Adrenal gland (tissue), 12 donors: ENCODE results near the gene PRRG4. TPM values are rescaled to one million over a fixed set of nuclear protein-coding genes. Genes with fewer than 3 reads are reported as not detected.

Experiments used
- DNase-seq, 7 donors: peaks; one replicate each; pipeline ENCODE4 v3.0.0-alpha.2; 2019 to 2020
- H3K27ac ChIP-seq, 5 donors: fragments of 200-600 bp; sonication (generic) in 4 of 5; 1 replicate in 3 of 5; 2 replicates in 2 of 5; pipeline versions ENCODE4 v1.5.1 to v1.8.0; 2016 to 2020; ENCODE audit warnings: mild to moderate bottlenecking in 1 of 5
- H3K27me3 ChIP-seq: fragments of 200-600 bp; 2 replicates; pipeline ENCODE4 v1.8.0; 2021
- H3K36me3 ChIP-seq, 2 donors: fragments of 200-600 bp; replicated peaks in 1 of 2; 1 replicate in 1 of 2; 2 replicates in 1 of 2; pipeline versions ENCODE4 v1.5.1 to v1.8.0; 2018 to 2022
- H3K4me1 ChIP-seq, 2 donors: fragments of 200-600 bp; replicated peaks in 1 of 2; 1 replicate in 1 of 2; 2 replicates in 1 of 2; pipeline versions ENCODE4 v1.5.1 to v1.8.0; 2018 to 2021
- H3K4me3 ChIP-seq, 4 donors: fragments of 200-600 bp; sonication (generic) in 3 of 4; one replicate each; pipeline ENCODE4 v1.5.1; 2016 to 2018
- H3K9me3 ChIP-seq, 3 donors: fragments of 200-600 bp; sonication (generic) in 1 of 3; replicated peaks in 1 of 3; 1 replicate in 2 of 3; 2 replicates in 1 of 3; pipeline versions ENCODE4 v1.5.1 to v1.8.0; 2016 to 2021
- POLR2A ChIP-seq, 2 donors: fragments of 450-650 bp; IDR thresholded peaks; one replicate each; pipeline ENCODE4 v1.6.1; 2017; ENCODE audit warnings: antibody characterized with exemption in 2 of 2, mild to moderate bottlenecking in 2 of 2, moderate library complexity in 1 of 2
- WGBS, 4 donors: extraction: QIAGEN DNeasy Blood & Tissue Kit in 2 of 4; methylation state at CpG; one replicate each; pipeline versions ENCODE4 v1.1.5 to v1.1.7; 2013 to 2017; 5-methylcytosine and 5-hydroxymethylcytosine counted together
- intact Hi-C, 2 donors: fragments of 100-400 bp; cut with DNase I; formaldehyde crosslinking; loops; one replicate each; pipeline versions ENCODE4 v1.14.1 to v1.15.0; 2022 to 2023
- polyA plus RNA-seq, 3 donors: library from polyadenylated mRNA; stranded (reverse); fragments of 200-250 nt in 2 of 3; fragments of 350-450 nt in 1 of 3; fragmentation: Illumina TruSeq in 1 of 3; extraction: RNeasy Lipid Tissue Mini Kit (QIAGEN cat#74804) in 1 of 3; gene quantifications; one replicate each; pipeline ENCODE4 v1.2.3, GENCODE V29; 2013 to 2014
- total RNA-seq, 9 donors: library from RNA; depleted of rRNA in 4 of 9; stranded (reverse); fragments of >200 nt in 4 of 9; fragments of 120-200 nt in 1 of 9; fragmentation: NEBNext Ultra II Directional in 1 of 9; extraction: Animal tissue kit (Norgen Biotek cat#: 25700) in 1 of 9; gene quantifications; one replicate each; pipeline versions ENCODE4 v1.1.0 to v1.2.4, GENCODE V29; 2013 to 2023
- TF ChIP-seq, protein P1 (sequence below), 6 experiments: fragments of 450-650 bp in 4 of 6; fragments of 200-600 bp in 2 of 6; sonication (generic) in 1 of 6; IDR thresholded peaks; 1 replicate in 5 of 6; 2 replicates in 1 of 6; pipeline versions ENCODE4 v1.5.1 to v1.8.0; 2016 to 2021; ENCODE audit warnings: antibody characterized with exemption in 6 of 6, mild to moderate bottlenecking in 2 of 6, moderate library complexity in 1 of 6
- donor health status: healthy with polysubstance abuse.
- donor health status: Bipolar disorder and iron deficiency.
- donor health status: DM: yes; HTN: yes; CAD: no.
- donor health status: DM: no; HTN: no; CAD: no.
- donor health status: DM: no; HTN: no; CAD: no.
- donor health status: DM: yes; HTN: yes; CAD: no.

Gene PRRG4
- total and polyA plus RNA-seq, 12 donors: 0.11 to 3.5 (median 1.6) TPM

DNA sequence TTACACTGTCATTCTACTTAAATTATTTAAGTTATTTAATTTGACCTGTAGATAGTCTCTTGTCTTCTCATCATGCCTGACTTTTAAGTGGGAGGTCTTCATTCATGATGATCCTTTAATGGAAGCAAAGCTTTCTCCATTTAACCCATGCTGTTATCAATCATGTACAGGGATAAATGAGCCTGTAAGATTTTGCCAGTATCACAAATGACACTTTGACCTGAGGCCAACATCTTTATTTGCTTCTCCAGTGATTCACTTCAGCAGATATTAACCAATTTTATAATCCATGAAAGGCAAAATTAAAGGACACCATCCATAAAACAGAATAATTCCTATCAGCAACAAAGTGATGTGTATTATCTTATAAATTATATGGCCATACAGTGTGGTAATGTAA is 42.9 kb upstream of the PRRG4 start:
- TF ChIP-seq, protein P1, sequence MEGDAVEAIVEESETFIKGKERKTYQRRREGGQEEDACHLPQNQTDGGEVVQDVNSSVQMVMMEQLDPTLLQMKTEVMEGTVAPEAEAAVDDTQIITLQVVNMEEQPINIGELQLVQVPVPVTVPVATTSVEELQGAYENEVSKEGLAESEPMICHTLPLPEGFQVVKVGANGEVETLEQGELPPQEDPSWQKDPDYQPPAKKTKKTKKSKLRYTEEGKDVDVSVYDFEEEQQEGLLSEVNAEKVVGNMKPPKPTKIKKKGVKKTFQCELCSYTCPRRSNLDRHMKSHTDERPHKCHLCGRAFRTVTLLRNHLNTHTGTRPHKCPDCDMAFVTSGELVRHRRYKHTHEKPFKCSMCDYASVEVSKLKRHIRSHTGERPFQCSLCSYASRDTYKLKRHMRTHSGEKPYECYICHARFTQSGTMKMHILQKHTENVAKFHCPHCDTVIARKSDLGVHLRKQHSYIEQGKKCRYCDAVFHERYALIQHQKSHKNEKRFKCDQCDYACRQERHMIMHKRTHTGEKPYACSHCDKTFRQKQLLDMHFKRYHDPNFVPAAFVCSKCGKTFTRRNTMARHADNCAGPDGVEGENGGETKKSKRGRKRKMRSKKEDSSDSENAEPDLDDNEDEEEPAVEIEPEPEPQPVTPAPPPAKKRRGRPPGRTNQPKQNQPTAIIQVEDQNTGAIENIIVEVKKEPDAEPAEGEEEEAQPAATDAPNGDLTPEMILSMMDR (IDR thresholded peaks at IDR 0.05): no peak
- no peak for TF ChIP-seq POLR2A (IDR thresholded peaks at IDR 0.05)
- H3K27ac ChIP-seq: no peak overlapping the region
- no peak for DNase-seq
- H3K36me3 ChIP-seq: no peaks in the 10 kb centered on the region
- intact Hi-C loops: no loop called here
- H3K4me3 ChIP-seq: no peak overlapping the region
- no peaks in the 10 kb centered on the region for H3K27me3 ChIP-seq
- no peaks in the 10 kb centered on the region for H3K4me1 ChIP-seq
- no peaks in the 10 kb centered on the region for H3K9me3 ChIP-seq

DNA sequence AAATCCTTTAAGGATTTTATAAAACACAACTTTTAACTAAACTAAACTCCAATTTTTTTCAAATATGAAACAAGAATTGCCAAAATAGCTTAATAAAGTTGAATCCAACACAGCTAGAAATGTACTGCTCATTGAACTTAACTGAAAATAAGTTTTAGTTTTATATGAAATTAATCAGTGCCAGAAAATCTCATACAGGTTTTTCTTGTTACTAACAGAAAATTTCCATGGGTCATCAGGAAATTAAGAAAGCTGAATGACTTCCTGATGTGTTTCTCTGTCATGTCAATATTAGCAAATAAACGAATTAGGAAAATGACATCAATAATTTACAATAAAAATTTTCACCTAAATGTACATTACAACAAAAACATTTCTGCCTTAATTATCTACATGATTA is 38.8 kb upstream of the PRRG4 start:
- 50 to 61% (median 57%) methylated on average over 1 of the region's 1 CpG for WGBS, 4 donors
- H3K27ac ChIP-seq: no peak overlapping the region
- no peaks in the 10 kb centered on the region for H3K27me3 ChIP-seq
- no peak for DNase-seq
- no peaks in the 10 kb centered on the region for H3K36me3 ChIP-seq
- intact Hi-C loops: loop anchor here in 1 of 2 donors (5.0 kb wide), 1 partner anchor 469 kb away; no protein-coding TSS in a partner anchor
- H3K4me3 ChIP-seq: no peak overlapping the region
- H3K4me1 ChIP-seq: peaks cover 0 to 7% of the 10 kb centered on the region in 2 donors
- H3K9me3 ChIP-seq: no peaks in the 10 kb centered on the region
- TF ChIP-seq, protein P1 (IDR thresholded peaks at IDR 0.05): no peak
- no peak for TF ChIP-seq POLR2A (IDR thresholded peaks at IDR 0.05)

DNA sequence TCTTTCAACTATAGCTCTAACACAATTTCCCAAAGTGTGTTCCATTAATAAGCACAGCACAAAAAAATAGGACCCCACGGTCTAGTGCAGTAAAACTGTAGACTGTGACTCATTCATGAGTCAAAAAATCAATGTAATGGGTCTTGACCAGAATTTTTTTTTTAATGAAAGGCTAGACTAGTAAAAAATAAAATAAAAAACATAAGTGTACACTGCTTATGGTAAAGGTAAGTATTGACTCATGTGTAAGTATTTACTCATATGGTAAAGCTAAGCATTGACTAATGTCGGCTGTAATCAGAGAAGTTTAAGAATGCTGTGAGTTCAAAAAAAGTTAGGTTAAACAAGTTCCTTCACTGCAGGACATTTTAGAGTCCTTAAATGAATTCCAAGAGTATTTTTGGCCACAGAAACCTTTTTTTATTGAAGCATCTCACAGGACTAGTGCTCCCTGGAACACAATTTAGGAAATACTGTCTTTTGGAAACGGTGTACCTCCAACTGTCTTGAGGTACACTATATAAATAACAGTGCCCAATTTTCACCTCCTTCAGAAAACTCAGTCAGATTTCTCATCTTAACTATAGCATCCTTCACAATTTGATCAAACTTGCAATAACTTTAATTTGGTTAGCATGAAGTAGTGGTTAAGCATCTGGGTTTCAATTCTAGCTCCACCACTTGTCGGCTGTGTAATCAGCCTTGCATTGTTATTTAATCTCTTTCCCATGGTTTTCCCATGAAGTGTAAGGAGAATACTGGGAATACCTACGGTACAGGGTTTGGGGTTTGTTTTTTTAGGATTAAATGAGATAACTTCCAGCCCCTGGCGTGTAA is 37.4 kb upstream of the PRRG4 start:
- no peak for DNase-seq
- Histone ChIP-seq H3K4me3 (peak overlapping the region in 1 of 4 donors; percentile 37), H3K9me3 (no peaks in the 10 kb centered on the region), H3K27me3 (no peaks in the 10 kb centered on the region), H3K36me3 (no peaks in the 10 kb centered on the region), H3K4me1 (peaks cover 0 to 7% of the 10 kb centered on the region in 2 donors), H3K27ac (no peak overlapping the region)
- WGBS, 4 donors: 34 to 39% (median 36%) methylated on average over 6 of the region's 6 CpGs
- intact Hi-C loops: loop anchor here in 1 of 2 donors (5.0 kb wide), 1 partner anchor 470 kb away; no protein-coding TSS in a partner anchor
- TF ChIP-seq, protein P1 (IDR thresholded peaks at IDR 0.05): no peak
- no peak for TF ChIP-seq POLR2A (IDR thresholded peaks at IDR 0.05)

DNA sequence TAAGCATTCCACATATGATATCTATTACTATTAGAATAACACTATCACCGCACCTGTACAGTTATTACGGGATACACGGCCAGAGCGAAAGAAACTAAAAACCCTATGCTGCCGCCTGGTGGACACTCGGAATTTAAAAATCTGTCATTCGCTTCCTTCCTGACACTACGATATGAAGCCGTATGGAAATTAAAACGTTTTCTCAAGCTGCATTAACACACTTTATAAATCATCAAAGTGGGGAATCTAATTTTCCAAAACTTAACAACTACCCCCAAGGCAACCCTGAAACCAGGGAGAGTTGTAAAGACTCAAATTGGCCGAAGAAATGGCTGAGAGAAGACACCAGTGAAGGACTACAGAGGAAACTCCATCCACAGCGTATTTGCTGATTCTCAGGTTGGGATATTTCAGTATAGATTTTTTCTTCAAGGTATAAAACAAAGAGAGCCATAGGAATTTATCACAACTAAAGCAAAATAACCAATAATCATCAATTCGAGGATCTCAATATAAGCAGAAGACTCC is 36.7 kb upstream of the PRRG4 start:
- TF ChIP-seq, protein P1 (IDR thresholded peaks at IDR 0.05): peak; percentile 63 to 81 (median 72)
- no peak for TF ChIP-seq POLR2A (IDR thresholded peaks at IDR 0.05)
- intact Hi-C loops: loop anchor here in 1 of 2 donors (5.0 kb wide), 1 partner anchor 471 kb away; no protein-coding TSS in a partner anchor
- WGBS, 4 donors: 15 to 19% (median 16%) methylated on average over 13 of the region's 13 CpGs
- Histone ChIP-seq H3K4me3 (peak overlapping the region in 1 of 4 donors; percentile 37), H3K9me3 (no peaks in the 10 kb centered on the region), H3K36me3 (no peaks in the 10 kb centered on the region), H3K4me1 (peaks cover 0 to 7% of the 10 kb centered on the region in 2 donors), H3K27me3 (no peaks in the 10 kb centered on the region), H3K27ac (no peak overlapping the region)
- peak; percentile 25 to 83 (median 53) for DNase-seq
